Measurements from ENCODE around the gene AMDHD2. TPM values are rescaled to one million over a fixed set of nuclear protein-coding genes. Genes with fewer than 3 reads are reported as not detected.
A peak's percentile ranks its signal among the peaks of the same experiment; 100 is the strongest.

Gene AMDHD2
- total RNA-seq, 2 experiments from 2014 or later, result 52.5 to 54.2 TPM

- CTCF ChIA-PET, result interaction anchor here (1.5 to 1.6 kb wide), 2 partner anchors 18 to 89 kb away, joined by 6 read pairs; no protein-coding TSS in a partner anchor
- Mint-ChIP-seq H3K9me3 (ENCODE audit: low read depth) (no peaks in the 10 kb centered on the region), H3K4me1 (peaks cover 50% of the 10 kb centered on the region), H3K4me3 (peak overlapping the region; percentile 82), H3K36me3 (peaks cover 10% of the 10 kb centered on the region), H3K27me3 (no peaks in the 10 kb centered on the region), H3K27ac (peak overlapping the region; percentile 84)
- ATAC-seq (no peak), DNase-seq (no peak)
Measured at GRCh38 chr16:2519711-2520080, 475 bp upstream of the AMDHD2 start.

- Mint-ChIP-seq H3K4me3 (peak overlapping the region; percentile 82), H3K4me1 (peaks cover 38% of the 10 kb centered on the region), H3K27me3 (no peaks in the 10 kb centered on the region), H3K9me3 (ENCODE audit: low read depth) (no peaks in the 10 kb centered on the region), H3K36me3 (peaks cover 14% of the 10 kb centered on the region), H3K27ac (peak overlapping the region; percentile 95)
- peak; percentile 81 for DNase-seq
- peak; percentile 56 for ATAC-seq
- CTCF ChIA-PET, result interaction anchor here (0.8 to 1.6 kb wide), 4 partner anchors 10 to 91 kb away, joined by 3 to 7 read pairs (median 6); partner anchors contain the start of gene CEMP1
Measured at GRCh38 chr16:2520784-2521531, 787 bp downstream of the AMDHD2 start.

GRCh38 chr16:2523801-2524231 lies 3.6 kb downstream of the AMDHD2 start:
- ATAC-seq, result no peak
- Mint-ChIP-seq H3K4me1 (peaks cover 19% of the 10 kb centered on the region), H3K36me3 (peaks cover 12% of the 10 kb centered on the region), H3K4me3 (no peak overlapping the region), H3K27me3 (no peaks in the 10 kb centered on the region), H3K9me3 (ENCODE audit: low read depth) (no peaks in the 10 kb centered on the region), H3K27ac (no peak overlapping the region)
- DNase-seq, result no peak
- CTCF ChIA-PET, result no interaction called here

- H3K27ac Mint-ChIP-seq, result no peak overlapping the region
- no peak for ATAC-seq
- CTCF ChIA-PET, result no interaction called here
- H3K9me3 Mint-ChIP-seq (ENCODE audit: low read depth), result no peaks in the 10 kb centered on the region
- H3K36me3 Mint-ChIP-seq, result peaks cover 12% of the 10 kb centered on the region
- no peak for DNase-seq
- no peaks in the 10 kb centered on the region for H3K27me3 Mint-ChIP-seq
- H3K4me3 Mint-ChIP-seq, result no peak overlapping the region
- H3K4me1 Mint-ChIP-seq, result peaks cover 15% of the 10 kb centered on the region
Measured at GRCh38 chr16:2524339-2524938, 4.3 kb downstream of the AMDHD2 start.

GRCh38 chr16:2526135-2526534 lies 6.0 kb downstream of the AMDHD2 start:
- Mint-ChIP-seq H3K27me3 (no peaks in the 10 kb centered on the region), H3K4me3 (no peak overlapping the region), H3K9me3 (ENCODE audit: low read depth) (no peaks in the 10 kb centered on the region), H3K36me3 (peaks cover 7% of the 10 kb centered on the region), H3K27ac (no peak overlapping the region), H3K4me1 (peaks cover 8% of the 10 kb centered on the region)
- ATAC-seq (no peak), DNase-seq (no peak)
- CTCF ChIA-PET, result no interaction called here

GRCh38 chr16:2527071-2527783 lies 7.1 kb downstream of the AMDHD2 start:
- Mint-ChIP-seq H3K27ac (no peak overlapping the region), H3K36me3 (peaks cover 7% of the 10 kb centered on the region), H3K4me1 (peaks cover 12% of the 10 kb centered on the region), H3K27me3 (no peaks in the 10 kb centered on the region), H3K4me3 (no peak overlapping the region), H3K9me3 (ENCODE audit: low read depth) (no peaks in the 10 kb centered on the region)
- peak; percentile 40 for DNase-seq
- CTCF ChIA-PET, result no interaction called here
- no peak for ATAC-seq

GRCh38 chr16:2527784-2528100 lies 7.6 kb downstream of the AMDHD2 start:
- H3K27me3 Mint-ChIP-seq, result no peaks in the 10 kb centered on the region
- H3K9me3 Mint-ChIP-seq (ENCODE audit: low read depth), result no peaks in the 10 kb centered on the region
- H3K4me1 Mint-ChIP-seq, result peaks cover 12% of the 10 kb centered on the region
- DNase-seq (no peak), ATAC-seq (no peak)
- peaks cover 7% of the 10 kb centered on the region for H3K36me3 Mint-ChIP-seq
- H3K27ac Mint-ChIP-seq, result no peak overlapping the region
- CTCF ChIA-PET, result no interaction called here
- no peak overlapping the region for H3K4me3 Mint-ChIP-seq

GRCh38 chr16:2528161-2529060 lies 8.2 kb downstream of the AMDHD2 start:
- DNase-seq, result peak; percentile 40
- H3K36me3 Mint-ChIP-seq, result peaks cover 7% of the 10 kb centered on the region
- no peak overlapping the region for H3K27ac Mint-ChIP-seq
- H3K4me1 Mint-ChIP-seq, result peaks cover 14% of the 10 kb centered on the region
- CTCF ChIA-PET, result no interaction called here
- no peak overlapping the region for H3K4me3 Mint-ChIP-seq
- no peak for ATAC-seq
- H3K27me3 Mint-ChIP-seq, result no peaks in the 10 kb centered on the region
- H3K9me3 Mint-ChIP-seq (ENCODE audit: low read depth), result no peaks in the 10 kb centered on the region

- H3K4me3 Mint-ChIP-seq, result no peak overlapping the region
- H3K9me3 Mint-ChIP-seq (ENCODE audit: low read depth), result no peaks in the 10 kb centered on the region
- H3K4me1 Mint-ChIP-seq, result peaks cover 17% of the 10 kb centered on the region
- peaks cover 7% of the 10 kb centered on the region for H3K36me3 Mint-ChIP-seq
- ATAC-seq, result no peak
- CTCF ChIA-PET, result no interaction called here
- no peak overlapping the region for H3K27ac Mint-ChIP-seq
- no peaks in the 10 kb centered on the region for H3K27me3 Mint-ChIP-seq
- peak; percentile 41 for DNase-seq
Measured at GRCh38 chr16:2529061-2529931, 9.1 kb downstream of the AMDHD2 start.

- H3K4me3 Mint-ChIP-seq, result no peak overlapping the region
- peaks cover 4% of the 10 kb centered on the region for H3K36me3 Mint-ChIP-seq
- ATAC-seq, result no peak
- H3K9me3 Mint-ChIP-seq (ENCODE audit: low read depth), result no peaks in the 10 kb centered on the region
- H3K27me3 Mint-ChIP-seq, result no peaks in the 10 kb centered on the region
- H3K4me1 Mint-ChIP-seq, result peaks cover 17% of the 10 kb centered on the region
- CTCF ChIA-PET, result interaction anchor here (1.2 kb wide), 1 partner anchor 9 kb away, joined by 3 read pairs; no protein-coding TSS in a partner anchor
- peak; percentile 40 for DNase-seq
- H3K27ac Mint-ChIP-seq, result peak overlapping the region; percentile 54
Measured at GRCh38 chr16:2529961-2530628, 9.9 kb downstream of the AMDHD2 start.

GRCh38 chr16:2530629-2531318 lies 10.6 kb downstream of the AMDHD2 start:
- no peaks in the 10 kb centered on the region for H3K9me3 Mint-ChIP-seq (ENCODE audit: low read depth)
- CTCF ChIA-PET, result interaction anchor here (1.2 kb wide), 1 partner anchor 10 kb away, joined by 3 read pairs; no protein-coding TSS in a partner anchor
- DNase-seq (peak; percentile 45), ATAC-seq (no peak)
- no peaks in the 10 kb centered on the region for H3K27me3 Mint-ChIP-seq
- peak overlapping the region; percentile 82 for H3K4me3 Mint-ChIP-seq
- peaks cover 17% of the 10 kb centered on the region for H3K4me1 Mint-ChIP-seq
- H3K36me3 Mint-ChIP-seq, result peaks cover 4% of the 10 kb centered on the region
- H3K27ac Mint-ChIP-seq, result peak overlapping the region; percentile 98
